Measurements from ENCODE around the gene PLEKHG3.

DNA sequence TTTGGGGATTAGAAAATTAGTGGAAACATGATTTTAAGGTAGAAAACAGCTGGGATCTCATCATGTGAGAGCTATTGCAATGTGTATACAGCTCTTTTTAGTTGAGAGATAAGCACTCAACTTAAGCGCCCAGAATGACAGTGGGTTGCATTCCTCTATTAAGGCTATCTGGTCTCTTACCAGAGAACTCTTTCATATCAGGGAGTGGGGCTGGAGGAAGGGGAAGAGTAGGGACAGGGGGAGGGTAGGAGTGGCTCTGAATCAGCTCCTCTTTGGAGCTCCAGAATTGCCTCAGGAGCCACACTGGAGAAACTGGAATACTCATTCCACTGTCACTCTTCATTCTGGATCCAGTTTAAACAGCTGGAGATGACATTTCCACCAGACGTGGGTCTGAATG, 9.2 kb upstream of the PLEKHG3 start:
- TF ChIP-seq SUZ12 (IDR thresholded peaks at IDR 0.05; ENCODE audit: extremely low read depth, insufficient read depth, insufficient read length) (no peak), ZNF274 (IDR thresholded peaks at IDR 0.05; ENCODE audit: low read depth, low read length) (no peak)
